Spinal cord (tissue), 10 donors: ENCODE data around the gene RAB3IL1. TPM values are rescaled to one million over a fixed set of nuclear protein-coding genes. Genes with fewer than 3 reads are reported as not detected.
"Not testable (repeated sequence)": the region's sequence is repeated elsewhere in the genome, so short reads cannot be mapped to it uniquely, and the experiment has no call there.

Experiments used
- DNase-seq, 6 donors: peaks; one replicate each; pipeline versions ENCODE4 v3.0.0 to v3.0.0-alpha.2; 2013 to 2015; ENCODE audit warnings: low spot score in 6 of 6, low read depth in 4 of 6
- H3K27ac ChIP-seq: one replicate; pipeline ENCODE4 v1.5.1; 2013; ENCODE audit warnings: low read depth, low read length, control low read depth
- H3K27me3 ChIP-seq: one replicate; pipeline ENCODE4 v1.6.1; 2013; ENCODE audit warnings: low read length; ENCODE audit not compliant: control insufficient read depth, insufficient read depth
- H3K36me3 ChIP-seq: one replicate; pipeline ENCODE4 v1.6.1; 2013; ENCODE audit warnings: low read length; ENCODE audit not compliant: control insufficient read depth, insufficient read depth
- H3K4me1 ChIP-seq: one replicate; pipeline ENCODE4 v1.6.1; 2013; ENCODE audit warnings: low read length; ENCODE audit not compliant: control insufficient read depth, insufficient read depth
- H3K4me3 ChIP-seq: one replicate; pipeline ENCODE4 v1.5.1; 2013; ENCODE audit warnings: low read depth, low read length, control low read depth
- H3K9me3 ChIP-seq: one replicate; pipeline ENCODE4 v1.6.1; 2013; ENCODE audit warnings: low read length; ENCODE audit not compliant: control insufficient read depth, insufficient read depth
- WGBS: methylation state at CpG from one replicate; pipeline ENCODE4 v1.1.5; 2013; ENCODE audit warnings: missing lambda C conversion rate; ENCODE audit not compliant: insufficient coverage; 5-methylcytosine and 5-hydroxymethylcytosine counted together
- polyA plus RNA-seq, 2 donors: library from polyadenylated mRNA; unstranded; fragments of 120-200 nt; gene quantifications; one replicate each; pipeline ENCODE4 v1.2.1, GENCODE V29; 2013; ENCODE audit not compliant: insufficient read length in 2 of 2
- total RNA-seq, 2 donors: library from RNA; depleted of rRNA in 1 of 2; stranded (reverse); fragments of 120-200 nt in 1 of 2; fragments of >200 nt in 1 of 2; gene quantifications; one replicate each; pipeline versions ENCODE4 v1.2.3 to v1.2.4, GENCODE V29; 2013 to 2014
- donor health status: healthy.

RAB3IL1 gene
- total and polyA plus RNA-seq, 4 donors, result 12.8 to 47.7 (median 22.5) TPM

- DNase-seq, result no peak
- Histone ChIP-seq H3K9me3 (no peaks in the 10 kb centered on the region), H3K27ac (no peak overlapping the region), H3K4me1 (no peaks in the 10 kb centered on the region), H3K27me3 (no peaks in the 10 kb centered on the region), H3K4me3 (no peak overlapping the region), H3K36me3 (peaks cover 56% of the 10 kb centered on the region)
- 67% methylated on average over 4 of the region's 6 CpGs for WGBS
Observed at GRCh38 chr11:61882879-61883278, 34.5 kb downstream of the RAB3IL1 start.

GRCh38 chr11:61882267-61882666 is 35.1 kb downstream of the RAB3IL1 start:
- peaks cover 60% of the 10 kb centered on the region for H3K36me3 ChIP-seq
- H3K27me3 ChIP-seq, DNase-seq, H3K4me3 ChIP-seq, H3K27ac ChIP-seq, H3K9me3 ChIP-seq, H3K4me1 ChIP-seq: not testable (repeated sequence)
- 93% methylated on average over 2 of the region's 3 CpGs for WGBS

GRCh38 chr11:61881397-61881796 is 36.0 kb downstream of the RAB3IL1 start:
- WGBS, result 73% methylated on average over 2 of the region's 3 CpGs
- Histone ChIP-seq H3K27ac (no peak overlapping the region), H3K4me1 (no peaks in the 10 kb centered on the region), H3K9me3 (no peaks in the 10 kb centered on the region), H3K27me3 (no peaks in the 10 kb centered on the region), H3K36me3 (peaks cover 65% of the 10 kb centered on the region), H3K4me3 (no peak overlapping the region)
- no peak for DNase-seq

- Histone ChIP-seq H3K36me3 (peaks cover 67% of the 10 kb centered on the region), H3K27me3 (no peaks in the 10 kb centered on the region), H3K4me1 (no peaks in the 10 kb centered on the region), H3K4me3 (no peak overlapping the region), H3K9me3 (no peaks in the 10 kb centered on the region), H3K27ac (no peak overlapping the region)
- no peak for DNase-seq
- 73% methylated on average over 5 of the region's 6 CpGs for WGBS
Observed at GRCh38 chr11:61880454-61880853, 36.9 kb downstream of the RAB3IL1 start.

GRCh38 chr11:61880031-61880430 is 37.3 kb downstream of the RAB3IL1 start:
- no peak overlapping the region for H3K4me3 ChIP-seq
- H3K36me3 ChIP-seq, result peaks cover 66% of the 10 kb centered on the region
- 85% methylated on average over 11 of the region's 11 CpGs for WGBS
- H3K27me3 ChIP-seq, result no peaks in the 10 kb centered on the region
- no peaks in the 10 kb centered on the region for H3K4me1 ChIP-seq
- H3K9me3 ChIP-seq, result no peaks in the 10 kb centered on the region
- H3K27ac ChIP-seq, result no peak overlapping the region
- no peak for DNase-seq

- Histone ChIP-seq H3K9me3 (no peaks in the 10 kb centered on the region), H3K4me3 (no peak overlapping the region), H3K27ac (no peak overlapping the region), H3K27me3 (no peaks in the 10 kb centered on the region), H3K4me1 (peaks cover 2% of the 10 kb centered on the region), H3K36me3 (peaks cover 63% of the 10 kb centered on the region)
- WGBS, result 68% methylated on average over 3 of the region's 7 CpGs
- DNase-seq, result no peak
Observed at GRCh38 chr11:61879152-61879551, 38.2 kb downstream of the RAB3IL1 start.

GRCh38 chr11:61875698-61876097 is 41.7 kb downstream of the RAB3IL1 start:
- WGBS, result 96% methylated on average over 11 of the region's 14 CpGs
- peaks cover 17% of the 10 kb centered on the region for H3K4me1 ChIP-seq
- H3K9me3 ChIP-seq, result no peaks in the 10 kb centered on the region
- H3K4me3 ChIP-seq, result no peak overlapping the region
- no peak overlapping the region for H3K27ac ChIP-seq
- peaks cover 70% of the 10 kb centered on the region for H3K36me3 ChIP-seq
- no peak for DNase-seq
- no peaks in the 10 kb centered on the region for H3K27me3 ChIP-seq

GRCh38 chr11:61874853-61875252 is 42.5 kb downstream of the RAB3IL1 start:
- no peaks in the 10 kb centered on the region for H3K27me3 ChIP-seq
- peaks cover 67% of the 10 kb centered on the region for H3K36me3 ChIP-seq
- H3K27ac ChIP-seq, result no peak overlapping the region
- no peaks in the 10 kb centered on the region for H3K9me3 ChIP-seq
- peaks cover 25% of the 10 kb centered on the region for H3K4me1 ChIP-seq
- no peak for DNase-seq
- WGBS, result 78% methylated on average over 1 of the region's 3 CpGs
- no peak overlapping the region for H3K4me3 ChIP-seq

- Histone ChIP-seq H3K4me3 (no peak overlapping the region), H3K27ac (no peak overlapping the region), H3K36me3 (peaks cover 62% of the 10 kb centered on the region), H3K9me3 (no peaks in the 10 kb centered on the region), H3K27me3 (no peaks in the 10 kb centered on the region), H3K4me1 (peaks cover 30% of the 10 kb centered on the region)
- 83% methylated on average over 10 of the region's 12 CpGs for WGBS
- no peak for DNase-seq
Observed at GRCh38 chr11:61874377-61874809, 43.0 kb downstream of the RAB3IL1 start.

GRCh38 chr11:61873588-61874376 is 43.6 kb downstream of the RAB3IL1 start:
- WGBS, result 85% methylated on average over 14 of the region's 16 CpGs
- no peak overlapping the region for H3K27ac ChIP-seq
- no peaks in the 10 kb centered on the region for H3K27me3 ChIP-seq
- peak in 1 of 6 donors; percentile 43 for DNase-seq
- H3K4me1 ChIP-seq, result peaks cover 35% of the 10 kb centered on the region
- no peak overlapping the region for H3K4me3 ChIP-seq
- peaks cover 61% of the 10 kb centered on the region for H3K36me3 ChIP-seq
- no peaks in the 10 kb centered on the region for H3K9me3 ChIP-seq
